Fibroblast of lung (primary cell): ENCODE data around the gene PIGN. TPM values are rescaled to one million over a fixed set of nuclear protein-coding genes. Genes with fewer than 3 reads are reported as not detected.

Experiments
- DNase-seq, 2 donors: peaks; one replicate each; pipeline versions ENCODE4 v3.0.0 to v3.0.0-alpha.2; 2010; ENCODE audit warnings: low read depth in 2 of 2
- H2AFZ ChIP-seq: 2 replicates; pipeline ENCODE4 v1.5.1; 2012; ENCODE audit warnings: low read length, control low read depth, inconsistent platforms
- H3K27ac ChIP-seq: 2 replicates; pipeline ENCODE4 v1.5.1; 2011; ENCODE audit warnings: low read length, control low read depth; ENCODE audit not compliant: insufficient read depth
- H3K27me3 ChIP-seq: 2 replicates; pipeline ENCODE4 v1.5.1; 2011; ENCODE audit warnings: mild to moderate bottlenecking, low read length; ENCODE audit not compliant: control insufficient read depth, insufficient read depth
- H3K36me3 ChIP-seq: 2 replicates; pipeline ENCODE4 v1.5.1; 2011; ENCODE audit warnings: low read length; ENCODE audit not compliant: control insufficient read depth, insufficient read depth
- H3K4me1 ChIP-seq: 2 replicates; pipeline ENCODE4 v1.5.1; 2011; ENCODE audit warnings: low read length; ENCODE audit not compliant: control insufficient read depth, insufficient read depth; ENCODE audit errors: extremely low read depth
- H3K4me2 ChIP-seq: 2 replicates; pipeline ENCODE4 v1.5.1; 2011; ENCODE audit warnings: low read length, control low read depth; ENCODE audit not compliant: insufficient read depth; ENCODE audit errors: extremely low read depth
- H3K4me3 ChIP-seq, 4 experiments: fragments of 200-600 bp in 1 of 4; sonication (generic) in 1 of 4; replicated peaks in 1 of 4; 2 replicates each; pipeline ENCODE4 v1.5.1; 2011 to 2016; ENCODE audit warnings: low read length in 4 of 4, low read depth in 3 of 4, mild to moderate bottlenecking in 3 of 4, control low read depth in 2 of 4, inconsistent platforms in 1 of 4, mixed read lengths in 1 of 4; ENCODE audit not compliant: insufficient read depth in 1 of 4; ENCODE audit errors: control extremely low read depth in 1 of 4
- H3K79me2 ChIP-seq: 2 replicates; pipeline ENCODE4 v1.5.1; 2012; ENCODE audit warnings: mild to moderate bottlenecking, low read length, inconsistent platforms; ENCODE audit not compliant: control insufficient read depth, insufficient read depth
- H3K9ac ChIP-seq: 2 replicates; pipeline ENCODE4 v1.5.1; 2011; ENCODE audit warnings: mild to moderate bottlenecking, low read length, control low read depth; ENCODE audit not compliant: insufficient read depth
- H3K9me3 ChIP-seq: 2 replicates; pipeline ENCODE4 v1.5.1; 2012; ENCODE audit warnings: low read depth, low read length; ENCODE audit not compliant: control insufficient read depth, insufficient read depth
- H4K20me1 ChIP-seq: 2 replicates; pipeline ENCODE4 v1.5.1; 2011; ENCODE audit warnings: low read length; ENCODE audit not compliant: control insufficient read depth, insufficient read depth; ENCODE audit errors: extremely low read depth
- EZH2 ChIP-seq: IDR thresholded peaks from 2 replicates; pipeline ENCODE4 v1.5.1; 2012; ENCODE audit warnings: low read length, control low read depth, mild to moderate bottlenecking; ENCODE audit errors: missing control alignments
- polyA minus RNA-seq: library from RNA; depleted of rRNA, polyadenylated mRNA; stranded (reverse); fragments of >200 nt; gene quantifications from 2 replicates; pipeline ENCODE4 v1.2.3, GENCODE V29; 2011; ENCODE audit warnings: low replicate concordance
- polyA plus RNA-seq, 2 donors: library from polyadenylated mRNA; depleted of rRNA in 1 of 2; stranded (reverse) in 1 of 2; unstranded in 1 of 2; fragments of >200 nt; gene quantifications; 2 replicates each; pipeline ENCODE4 v1.2.1, GENCODE V29; 2011 to 2012; ENCODE audit warnings: missing spikeins in 1 of 2
- total RNA-seq: library from RNA; depleted of rRNA; stranded (reverse); fragments of >200 nt; gene quantifications from 2 replicates; pipeline ENCODE4 v1.2.1, GENCODE V29; 2014
- TF ChIP-seq, protein P1 (sequence below), 2 donors: IDR thresholded peaks in 1 of 2; conservative IDR thresholded peaks in 1 of 2; 1 replicate in 1 of 2; 2 replicates in 1 of 2; pipeline ENCODE4 v1.5.1; 2011 to 2012; ENCODE audit warnings: low read length in 2 of 2, control low read depth in 1 of 2, inconsistent platforms in 1 of 2, low read depth in 1 of 2, mild to moderate bottlenecking in 1 of 2

Gene PIGN, protein sequence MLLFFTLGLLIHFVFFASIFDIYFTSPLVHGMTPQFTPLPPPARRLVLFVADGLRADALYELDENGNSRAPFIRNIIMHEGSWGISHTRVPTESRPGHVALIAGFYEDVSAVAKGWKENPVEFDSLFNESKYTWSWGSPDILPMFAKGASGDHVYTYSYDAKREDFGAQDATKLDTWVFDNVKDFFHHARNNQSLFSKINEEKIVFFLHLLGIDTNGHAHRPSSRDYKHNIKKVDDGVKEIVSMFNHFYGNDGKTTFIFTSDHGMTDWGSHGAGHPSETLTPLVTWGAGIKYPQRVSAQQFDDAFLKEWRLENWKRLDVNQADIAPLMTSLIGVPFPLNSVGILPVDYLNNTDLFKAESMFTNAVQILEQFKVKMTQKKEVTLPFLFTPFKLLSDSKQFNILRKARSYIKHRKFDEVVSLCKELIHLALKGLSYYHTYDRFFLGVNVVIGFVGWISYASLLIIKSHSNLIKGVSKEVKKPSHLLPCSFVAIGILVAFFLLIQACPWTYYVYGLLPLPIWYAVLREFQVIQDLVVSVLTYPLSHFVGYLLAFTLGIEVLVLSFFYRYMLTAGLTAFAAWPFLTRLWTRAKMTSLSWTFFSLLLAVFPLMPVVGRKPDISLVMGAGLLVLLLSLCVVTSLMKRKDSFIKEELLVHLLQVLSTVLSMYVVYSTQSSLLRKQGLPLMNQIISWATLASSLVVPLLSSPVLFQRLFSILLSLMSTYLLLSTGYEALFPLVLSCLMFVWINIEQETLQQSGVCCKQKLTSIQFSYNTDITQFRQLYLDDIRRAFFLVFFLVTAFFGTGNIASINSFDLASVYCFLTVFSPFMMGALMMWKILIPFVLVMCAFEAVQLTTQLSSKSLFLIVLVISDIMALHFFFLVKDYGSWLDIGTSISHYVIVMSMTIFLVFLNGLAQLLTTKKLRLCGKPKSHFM
- total RNA-seq (31.7 and 35.2 TPM in 2 replicates), polyA plus RNA-seq (25.1 and 39.8 TPM in 2 replicates), polyA minus RNA-seq (3.6 and 15.1 TPM in 2 replicates)
- polyA plus RNA-seq (2012): 10.4 and 14.2 TPM in 2 replicates

DNA sequence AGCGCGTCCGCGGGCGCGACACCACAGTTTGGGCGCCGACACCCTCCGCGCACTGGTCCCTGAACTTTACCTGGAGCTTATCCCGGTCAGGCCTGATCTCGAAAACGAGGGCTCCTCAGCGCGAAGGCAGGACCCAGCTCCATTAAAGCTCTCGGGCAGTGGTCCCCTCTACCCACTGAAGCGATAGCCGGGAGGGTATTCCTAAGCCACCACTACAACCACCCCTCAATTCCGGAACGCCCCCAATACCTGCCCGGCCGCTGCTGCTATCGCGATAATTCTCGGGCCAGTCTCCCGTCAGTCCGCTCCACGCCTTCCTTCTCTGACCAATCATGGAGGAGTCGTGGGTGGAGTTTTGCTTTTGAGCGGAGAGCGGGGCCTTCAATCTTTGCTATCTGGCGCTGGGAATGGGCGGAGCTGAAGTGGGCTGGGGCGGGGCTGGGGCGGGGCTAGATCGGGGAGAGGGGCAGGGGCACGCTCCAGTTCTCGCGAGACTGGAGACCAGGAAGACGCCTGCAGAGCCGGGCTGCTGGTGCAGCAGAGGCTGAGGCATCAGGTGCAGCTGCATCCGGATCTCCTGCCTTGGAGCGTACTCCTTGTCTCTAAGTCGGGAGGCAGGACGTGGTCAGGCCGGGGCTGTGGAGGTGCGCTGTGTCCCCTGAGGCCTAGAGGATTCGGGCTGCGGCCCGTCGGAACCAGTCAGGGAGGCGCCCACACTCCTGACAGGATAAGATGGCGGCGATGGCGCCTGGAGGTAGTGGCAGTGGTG is at the start of gene PIGN, which contains the start of gene RELCH:
TSS of gene PIGN (minus strand) at position 283 of the 769 bp plus-strand sequence. CDS start 25,703 bp downstream, outside the sequence.
TSS of gene RELCH (plus strand) at position 482 of the 769 bp plus-strand sequence. CDS start at position 733, 251 bp downstream.
- peak within 1 kb of the TSS; percentile 100 for H2AFZ ChIP-seq
- H3K9me3 ChIP-seq: no peaks in the 10 kb centered on the region
- TF ChIP-seq, protein P1, sequence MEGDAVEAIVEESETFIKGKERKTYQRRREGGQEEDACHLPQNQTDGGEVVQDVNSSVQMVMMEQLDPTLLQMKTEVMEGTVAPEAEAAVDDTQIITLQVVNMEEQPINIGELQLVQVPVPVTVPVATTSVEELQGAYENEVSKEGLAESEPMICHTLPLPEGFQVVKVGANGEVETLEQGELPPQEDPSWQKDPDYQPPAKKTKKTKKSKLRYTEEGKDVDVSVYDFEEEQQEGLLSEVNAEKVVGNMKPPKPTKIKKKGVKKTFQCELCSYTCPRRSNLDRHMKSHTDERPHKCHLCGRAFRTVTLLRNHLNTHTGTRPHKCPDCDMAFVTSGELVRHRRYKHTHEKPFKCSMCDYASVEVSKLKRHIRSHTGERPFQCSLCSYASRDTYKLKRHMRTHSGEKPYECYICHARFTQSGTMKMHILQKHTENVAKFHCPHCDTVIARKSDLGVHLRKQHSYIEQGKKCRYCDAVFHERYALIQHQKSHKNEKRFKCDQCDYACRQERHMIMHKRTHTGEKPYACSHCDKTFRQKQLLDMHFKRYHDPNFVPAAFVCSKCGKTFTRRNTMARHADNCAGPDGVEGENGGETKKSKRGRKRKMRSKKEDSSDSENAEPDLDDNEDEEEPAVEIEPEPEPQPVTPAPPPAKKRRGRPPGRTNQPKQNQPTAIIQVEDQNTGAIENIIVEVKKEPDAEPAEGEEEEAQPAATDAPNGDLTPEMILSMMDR (conservative IDR thresholded peaks at IDR 0.05 in 1 of 2, IDR thresholded peaks at IDR 0.05 in 1 of 2; ENCODE audit: low read depth in 1 of 2, low read length in 2 of 2): no peak
- no peak for TF ChIP-seq EZH2
- peaks cover 46% of the 10 kb centered on the region for H3K79me2 ChIP-seq
- peak within 1 kb of the TSS; percentile 85 for H3K27ac ChIP-seq
- H3K27me3 ChIP-seq: no peaks in the 10 kb centered on the region
- H3K36me3 ChIP-seq: no peaks in the 10 kb centered on the region
- peak within 1 kb of the TSS; percentile 87 for H3K9ac ChIP-seq
- no peaks in the 10 kb centered on the region for H4K20me1 ChIP-seq
- peak; percentile 96 to 99 for DNase-seq
- H3K4me2 ChIP-seq: peak within 1 kb of the TSS; percentile 99
- no peaks in the 10 kb centered on the region for H3K4me1 ChIP-seq
- H3K4me3 ChIP-seq: peak within 1 kb of the TSS; percentile 69 to 99 (median 97)

DNA sequence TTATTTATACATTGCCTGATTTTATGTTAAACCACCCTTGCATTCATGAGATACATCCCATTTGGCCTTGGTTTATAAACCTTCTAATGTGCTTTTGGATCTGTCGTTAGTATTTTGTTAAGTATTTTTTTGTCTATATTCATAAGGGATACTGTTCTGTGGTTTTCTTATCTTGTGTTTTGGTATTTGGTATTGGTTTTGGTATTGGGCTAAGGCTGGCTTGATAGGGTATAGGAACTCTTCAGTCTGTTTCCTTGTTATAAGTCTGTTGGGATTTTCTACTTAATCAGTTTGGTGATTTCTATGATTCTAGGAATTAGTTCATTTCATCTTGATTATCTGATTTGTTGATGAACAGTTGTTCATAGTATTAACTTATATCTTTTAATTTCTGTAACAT is 49.4 kb upstream of the PIGN start:
- Histone ChIP-seq H3K4me3 (no peak overlapping the region), H3K9me3 (no peaks in the 10 kb centered on the region), H3K4me1 (no peaks in the 10 kb centered on the region), H3K36me3 (no peaks in the 10 kb centered on the region), H3K79me2 (no peaks in the 10 kb centered on the region), H4K20me1 (no peaks in the 10 kb centered on the region), H3K9ac (no peak overlapping the region), H3K27me3 (no peaks in the 10 kb centered on the region), H3K27ac (no peak overlapping the region), H2AFZ (no peak overlapping the region), H3K4me2 (no peak overlapping the region)
- no peak for DNase-seq
- TF ChIP-seq, protein P1 (conservative IDR thresholded peaks at IDR 0.05 in 1 of 2, IDR thresholded peaks at IDR 0.05 in 1 of 2; ENCODE audit: low read depth in 1 of 2, low read length in 2 of 2): no peak
- no peak for TF ChIP-seq EZH2
